Measurements from ENCODE around the gene PRKACB. TPM values are rescaled to one million over a fixed set of nuclear protein-coding genes. Genes with fewer than 3 reads are reported as not detected.

The PRKACB gene
- total and polyA plus RNA-seq, 10 of the 15 experiments (the other 5 are each of a cell fraction or from before 2014, with no cell fraction given), result 3.1 to 9.0 (median 7.1) TPM; not detected in 1

DNA sequence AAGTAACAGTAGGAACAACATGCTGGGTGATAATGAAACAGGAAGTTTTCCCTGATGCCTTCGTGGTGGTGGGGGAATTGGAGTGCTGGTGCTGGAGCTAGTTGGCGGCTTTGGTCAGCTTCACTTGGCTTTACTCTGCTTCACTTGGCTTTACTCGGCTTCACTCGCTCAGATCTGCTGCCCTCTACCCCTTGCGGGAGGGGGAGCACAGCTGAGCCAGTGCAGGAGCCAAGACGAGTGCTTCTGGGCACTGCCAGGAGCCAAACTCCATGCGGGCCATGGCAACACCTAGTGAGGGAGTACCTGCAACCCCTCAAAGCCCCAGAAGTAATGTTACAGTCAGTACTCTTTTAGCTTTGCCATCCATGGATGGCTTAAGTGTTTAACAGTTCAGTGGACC lies 10.6 kb upstream of the PRKACB start:
- ATAC-seq (no peak), DNase-seq (ENCODE audit: low read depth, low spot score) (no peak), FAIRE-seq (no peak)
- Histone ChIP-seq H3K4me1 (ENCODE audit: control insufficient read depth, insufficient read depth, low read length) (no peaks in the 10 kb centered on the region), H2AFZ (ENCODE audit: control insufficient read depth, low read depth, low read length) (no peak overlapping the region), H3K36me3 (ENCODE audit: control insufficient read depth in 2 of 2, insufficient read depth in 2 of 2, low read length in 1 of 2) (no peaks in the 10 kb centered on the region), H3K9ac (ENCODE audit: control insufficient read depth, insufficient read depth, low read length) (no peak overlapping the region), H3K27me3 (replicated peaks in 1 of 2; ENCODE audit: control insufficient read depth in 2 of 2, insufficient read depth in 2 of 2, low read length in 1 of 2) (no peaks in the 10 kb centered on the region), H3K79me2 (ENCODE audit: control insufficient read depth, insufficient read depth, low read length) (no peaks in the 10 kb centered on the region), H4K20me1 (ENCODE audit: control insufficient read depth, insufficient read depth) (no peaks in the 10 kb centered on the region), H3K27ac (ENCODE audit: control insufficient read depth, insufficient read depth) (no peak overlapping the region), H3K9me3 (replicated peaks; ENCODE audit: control insufficient read depth, insufficient read depth, low read length) (no peaks in the 10 kb centered on the region), H3K4me2 (ENCODE audit: control insufficient read depth, insufficient read depth) (no peak overlapping the region), H3K4me3 (no peak overlapping the region)
- 83% methylated on average over 7 of the region's 7 CpGs for whole genome bisulfite sequencing (ENCODE audit: insufficient coverage, insufficient replicate concordance, low lambda C conversion rate, missing lambda C conversion rate)
- in situ Hi-C loops (cut with MboI), result loop anchor here (5.0 to 25.0 kb wide), 2 partner anchors 206 to 629 kb away; no protein-coding TSS in a partner anchor
- ChIA-PET SMC1A (ENCODE audit: uncharacterized antibody, unreplicated experiment) (no interaction called here), CTCF (no interaction called here), RAD21 (ENCODE audit: unreplicated experiment) (no interaction called here), POLR2A (no interaction called here)
- BruUV-seq (replicated peaks), result no TSS peak
- intact Hi-C loops (cut with micrococcal nuclease; ENCODE audit: unreplicated experiment), result no loop called here
- TF ChIP-seq, protein P1, sequence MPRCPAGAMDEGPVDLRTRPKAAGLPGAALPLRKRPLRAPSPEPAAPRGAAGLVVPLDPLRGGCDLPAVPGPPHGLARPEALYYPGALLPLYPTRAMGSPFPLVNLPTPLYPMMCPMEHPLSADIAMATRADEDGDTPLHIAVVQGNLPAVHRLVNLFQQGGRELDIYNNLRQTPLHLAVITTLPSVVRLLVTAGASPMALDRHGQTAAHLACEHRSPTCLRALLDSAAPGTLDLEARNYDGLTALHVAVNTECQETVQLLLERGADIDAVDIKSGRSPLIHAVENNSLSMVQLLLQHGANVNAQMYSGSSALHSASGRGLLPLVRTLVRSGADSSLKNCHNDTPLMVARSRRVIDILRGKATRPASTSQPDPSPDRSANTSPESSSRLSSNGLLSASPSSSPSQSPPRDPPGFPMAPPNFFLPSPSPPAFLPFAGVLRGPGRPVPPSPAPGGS (IDR thresholded peaks at IDR 0.05; ENCODE audit: borderline replicate concordance, insufficient read depth, low read depth, low read length, poor library complexity, severe bottlenecking), result no peak
- TF ChIP-seq ASH2L (IDR thresholded peaks at IDR 0.05; ENCODE audit: borderline replicate concordance, low read depth) (no peak), NFIC (IDR thresholded peaks at IDR 0.05; ENCODE audit: low read depth, low read length) (no peak), SUZ12 (IDR thresholded peaks at IDR 0.05; ENCODE audit: unreplicated experiment) (no peak), SIX5 (IDR thresholded peaks at IDR 0.05; ENCODE audit: low read depth, low read length, severe bottlenecking) (no peak), SREBF2 (IDR thresholded peaks at IDR 0.05; ENCODE audit: low read length) (no peak), FOS (IDR thresholded peaks at IDR 0.05; ENCODE audit: borderline replicate concordance, extremely low read depth, insufficient read length) (no peak), ZNF207 (IDR thresholded peaks at IDR 0.05; ENCODE audit: borderline replicate concordance) (no peak), TCF12 (IDR thresholded peaks at IDR 0.05; ENCODE audit: low read depth, low read length) (no peak), PAX5 (IDR thresholded peaks at IDR 0.05; ENCODE audit: borderline replicate concordance, low read depth, low read length) (no peak), CREB1 (IDR thresholded peaks at IDR 0.05; ENCODE audit: low read depth) (no peak), HDAC6 (IDR thresholded peaks at IDR 0.05; ENCODE audit: unreplicated experiment) (no peak), SP1 (IDR thresholded peaks at IDR 0.05; ENCODE audit: low read depth, low read length) (no peak)
- TF ChIP-seq, protein P2, sequence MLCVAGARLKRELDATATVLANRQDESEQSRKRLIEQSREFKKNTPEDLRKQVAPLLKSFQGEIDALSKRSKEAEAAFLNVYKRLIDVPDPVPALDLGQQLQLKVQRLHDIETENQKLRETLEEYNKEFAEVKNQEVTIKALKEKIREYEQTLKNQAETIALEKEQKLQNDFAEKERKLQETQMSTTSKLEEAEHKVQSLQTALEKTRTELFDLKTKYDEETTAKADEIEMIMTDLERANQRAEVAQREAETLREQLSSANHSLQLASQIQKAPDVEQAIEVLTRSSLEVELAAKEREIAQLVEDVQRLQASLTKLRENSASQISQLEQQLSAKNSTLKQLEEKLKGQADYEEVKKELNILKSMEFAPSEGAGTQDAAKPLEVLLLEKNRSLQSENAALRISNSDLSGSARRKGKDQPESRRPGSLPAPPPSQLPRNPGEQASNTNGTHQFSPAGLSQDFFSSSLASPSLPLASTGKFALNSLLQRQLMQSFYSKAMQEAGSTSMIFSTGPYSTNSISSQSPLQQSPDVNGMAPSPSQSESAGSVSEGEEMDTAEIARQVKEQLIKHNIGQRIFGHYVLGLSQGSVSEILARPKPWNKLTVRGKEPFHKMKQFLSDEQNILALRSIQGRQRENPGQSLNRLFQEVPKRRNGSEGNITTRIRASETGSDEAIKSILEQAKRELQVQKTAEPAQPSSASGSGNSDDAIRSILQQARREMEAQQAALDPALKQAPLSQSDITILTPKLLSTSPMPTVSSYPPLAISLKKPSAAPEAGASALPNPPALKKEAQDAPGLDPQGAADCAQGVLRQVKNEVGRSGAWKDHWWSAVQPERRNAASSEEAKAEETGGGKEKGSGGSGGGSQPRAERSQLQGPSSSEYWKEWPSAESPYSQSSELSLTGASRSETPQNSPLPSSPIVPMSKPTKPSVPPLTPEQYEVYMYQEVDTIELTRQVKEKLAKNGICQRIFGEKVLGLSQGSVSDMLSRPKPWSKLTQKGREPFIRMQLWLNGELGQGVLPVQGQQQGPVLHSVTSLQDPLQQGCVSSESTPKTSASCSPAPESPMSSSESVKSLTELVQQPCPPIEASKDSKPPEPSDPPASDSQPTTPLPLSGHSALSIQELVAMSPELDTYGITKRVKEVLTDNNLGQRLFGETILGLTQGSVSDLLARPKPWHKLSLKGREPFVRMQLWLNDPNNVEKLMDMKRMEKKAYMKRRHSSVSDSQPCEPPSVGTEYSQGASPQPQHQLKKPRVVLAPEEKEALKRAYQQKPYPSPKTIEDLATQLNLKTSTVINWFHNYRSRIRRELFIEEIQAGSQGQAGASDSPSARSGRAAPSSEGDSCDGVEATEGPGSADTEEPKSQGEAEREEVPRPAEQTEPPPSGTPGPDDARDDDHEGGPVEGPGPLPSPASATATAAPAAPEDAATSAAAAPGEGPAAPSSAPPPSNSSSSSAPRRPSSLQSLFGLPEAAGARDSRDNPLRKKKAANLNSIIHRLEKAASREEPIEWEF (IDR thresholded peaks at IDR 0.05; ENCODE audit: insufficient replicate concordance, low read depth, low read length), result no peak
- TF ChIP-seq, protein P3, sequence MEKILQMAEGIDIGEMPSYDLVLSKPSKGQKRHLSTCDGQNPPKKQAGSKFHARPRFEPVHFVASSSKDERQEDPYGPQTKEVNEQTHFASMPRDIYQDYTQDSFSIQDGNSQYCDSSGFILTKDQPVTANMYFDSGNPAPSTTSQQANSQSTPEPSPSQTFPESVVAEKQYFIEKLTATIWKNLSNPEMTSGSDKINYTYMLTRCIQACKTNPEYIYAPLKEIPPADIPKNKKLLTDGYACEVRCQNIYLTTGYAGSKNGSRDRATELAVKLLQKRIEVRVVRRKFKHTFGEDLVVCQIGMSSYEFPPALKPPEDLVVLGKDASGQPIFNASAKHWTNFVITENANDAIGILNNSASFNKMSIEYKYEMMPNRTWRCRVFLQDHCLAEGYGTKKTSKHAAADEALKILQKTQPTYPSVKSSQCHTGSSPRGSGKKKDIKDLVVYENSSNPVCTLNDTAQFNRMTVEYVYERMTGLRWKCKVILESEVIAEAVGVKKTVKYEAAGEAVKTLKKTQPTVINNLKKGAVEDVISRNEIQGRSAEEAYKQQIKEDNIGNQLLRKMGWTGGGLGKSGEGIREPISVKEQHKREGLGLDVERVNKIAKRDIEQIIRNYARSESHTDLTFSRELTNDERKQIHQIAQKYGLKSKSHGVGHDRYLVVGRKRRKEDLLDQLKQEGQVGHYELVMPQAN (conservative IDR thresholded peaks at IDR 0.05), result no peak
- TF ChIP-seq, protein P4, sequence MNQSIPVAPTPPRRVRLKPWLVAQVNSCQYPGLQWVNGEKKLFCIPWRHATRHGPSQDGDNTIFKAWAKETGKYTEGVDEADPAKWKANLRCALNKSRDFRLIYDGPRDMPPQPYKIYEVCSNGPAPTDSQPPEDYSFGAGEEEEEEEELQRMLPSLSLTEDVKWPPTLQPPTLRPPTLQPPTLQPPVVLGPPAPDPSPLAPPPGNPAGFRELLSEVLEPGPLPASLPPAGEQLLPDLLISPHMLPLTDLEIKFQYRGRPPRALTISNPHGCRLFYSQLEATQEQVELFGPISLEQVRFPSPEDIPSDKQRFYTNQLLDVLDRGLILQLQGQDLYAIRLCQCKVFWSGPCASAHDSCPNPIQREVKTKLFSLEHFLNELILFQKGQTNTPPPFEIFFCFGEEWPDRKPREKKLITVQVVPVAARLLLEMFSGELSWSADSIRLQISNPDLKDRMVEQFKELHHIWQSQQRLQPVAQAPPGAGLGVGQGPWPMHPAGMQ (IDR thresholded peaks at IDR 0.05; ENCODE audit: borderline replicate concordance), result no peak
